Endothelial cell of hepatic sinusoid (primary cell): Measurements from ENCODE around the gene CTNNA1.
"Not testable (repeated sequence)": the region's sequence is repeated elsewhere in the genome, so short reads cannot be mapped to it uniquely, and the experiment has no call there.

Experiments
- in situ Hi-C: cut with HindIII; loops from 2 replicates; pipeline ENCODE4 v1.10.0; 2017; ENCODE audit warnings: low sequenced_read_pairs

Gene CTNNA1

GRCh38 chr5:138724470-138725146, 28.6 kb upstream of the CTNNA1 start:
- in situ Hi-C loops, result no loop called here

GRCh38 chr5:138725153-138725817, 27.9 kb upstream of the CTNNA1 start:
- in situ Hi-C loops, result no loop called here

GRCh38 chr5:138725818-138726416, 27.3 kb upstream of the CTNNA1 start:
- in situ Hi-C loops, result no loop called here

GRCh38 chr5:138726848-138727247, 26.4 kb upstream of the CTNNA1 start:
- in situ Hi-C loops, result no loop called here

GRCh38 chr5:138730496-138730895, 22.7 kb upstream of the CTNNA1 start:
- in situ Hi-C loops, result not testable (repeated sequence)

- in situ Hi-C loops, result no loop called here
Measured at GRCh38 chr5:138732466-138732865, 20.8 kb upstream of the CTNNA1 start.

- in situ Hi-C loops, result no loop called here
Measured at GRCh38 chr5:138732933-138733332, 20.3 kb upstream of the CTNNA1 start.

- in situ Hi-C loops, result no loop called here
Measured at GRCh38 chr5:138733509-138733908, 19.7 kb upstream of the CTNNA1 start.

- in situ Hi-C loops, result no loop called here
Measured at GRCh38 chr5:138736293-138736692, 16.9 kb upstream of the CTNNA1 start.

- in situ Hi-C loops, result no loop called here
Measured at GRCh38 chr5:138737494-138738265, 15.5 kb upstream of the CTNNA1 start.

- in situ Hi-C loops, result no loop called here
Measured at GRCh38 chr5:138738399-138738798, 14.8 kb upstream of the CTNNA1 start.

GRCh38 chr5:138739938-138740337, 13.3 kb upstream of the CTNNA1 start:
- in situ Hi-C loops, result no loop called here

- in situ Hi-C loops, result no loop called here
Measured at GRCh38 chr5:138743484-138743883, 9.7 kb upstream of the CTNNA1 start.

- in situ Hi-C loops, result no loop called here
Measured at GRCh38 chr5:138745268-138745667, 8.0 kb upstream of the CTNNA1 start.

- in situ Hi-C loops, result no loop called here
Measured at GRCh38 chr5:138748630-138749081, 4.6 kb upstream of the CTNNA1 start.

GRCh38 chr5:138751344-138751743, 1.9 kb upstream of the CTNNA1 start:
- in situ Hi-C loops, result not testable (repeated sequence)

GRCh38 chr5:138752341-138752950, 779 bp upstream of the CTNNA1 start:
- in situ Hi-C loops, result no loop called here

GRCh38 chr5:138753794-138754698, 821 bp downstream of the CTNNA1 start:
- in situ Hi-C loops, result no loop called here

GRCh38 chr5:138754699-138755057, 1.5 kb downstream of the CTNNA1 start:
- in situ Hi-C loops, result no loop called here
